Peyer's patch (tissue), 4 donors: ENCODE measurements around the gene AGBL4.

Source experiments
- CTCF ChIP-seq, 6 experiments: fragments of 450-650 bp in 4 of 6; fragments of 200-600 bp in 2 of 6; sonication (generic) in 1 of 6; IDR thresholded peaks; one replicate each; pipeline ENCODE4 v1.5.1; 2017 to 2019; ENCODE audit warnings: antibody characterized with exemption in 6 of 6, mild to moderate bottlenecking in 3 of 6, moderate library complexity in 1 of 6
- POLR2A ChIP-seq, 2 donors: fragments of 450-650 bp; IDR thresholded peaks; one replicate each; pipeline ENCODE4 v1.5.1; 2017; ENCODE audit warnings: antibody characterized with exemption in 2 of 2, mild to moderate bottlenecking in 2 of 2, moderate library complexity in 2 of 2

GRCh38 chr1:48568501-48568900 lies 1455.3 kb downstream of the AGBL4 start:
- TF ChIP-seq CTCF (IDR thresholded peaks at IDR 0.05) (no peak), POLR2A (IDR thresholded peaks at IDR 0.05) (no peak)
